22Rv1 (cell line): ENCODE measurements around the gene AP5M1.

ENCODE experiments used
- ZFX ChIP-seq: fragments of 450-650 bp; IDR thresholded peaks from 2 replicates; pipeline ENCODE4 v1.6.1; 2017; ENCODE audit warnings: antibody characterized with exemption, borderline replicate concordance
- TF ChIP-seq, protein P1 (sequence below): fragments of 450-650 bp; IDR thresholded peaks from 2 replicates; pipeline ENCODE4 v1.5.1; 2017; ENCODE audit warnings: mild to moderate bottlenecking

DNA sequence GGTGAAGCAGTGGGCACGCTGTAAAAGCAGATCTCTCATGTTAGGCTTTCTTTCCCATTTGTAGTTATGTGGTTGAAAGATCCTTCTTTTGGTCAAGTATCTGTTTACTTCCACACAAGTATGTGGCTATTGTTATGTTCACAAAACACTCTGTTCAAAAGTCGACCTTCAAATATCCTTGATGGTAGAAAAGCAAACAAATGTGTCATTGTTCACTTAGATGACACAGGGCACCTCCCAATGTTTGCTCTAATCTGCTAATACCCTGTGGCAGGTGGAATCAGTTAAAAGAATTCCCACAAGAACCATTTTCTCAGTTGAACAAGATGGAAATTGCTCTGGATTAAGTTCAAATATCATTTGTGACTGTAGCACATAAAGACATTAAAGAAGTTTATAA, 78.0 kb downstream of the AP5M1 start:
- TF ChIP-seq, protein P1, sequence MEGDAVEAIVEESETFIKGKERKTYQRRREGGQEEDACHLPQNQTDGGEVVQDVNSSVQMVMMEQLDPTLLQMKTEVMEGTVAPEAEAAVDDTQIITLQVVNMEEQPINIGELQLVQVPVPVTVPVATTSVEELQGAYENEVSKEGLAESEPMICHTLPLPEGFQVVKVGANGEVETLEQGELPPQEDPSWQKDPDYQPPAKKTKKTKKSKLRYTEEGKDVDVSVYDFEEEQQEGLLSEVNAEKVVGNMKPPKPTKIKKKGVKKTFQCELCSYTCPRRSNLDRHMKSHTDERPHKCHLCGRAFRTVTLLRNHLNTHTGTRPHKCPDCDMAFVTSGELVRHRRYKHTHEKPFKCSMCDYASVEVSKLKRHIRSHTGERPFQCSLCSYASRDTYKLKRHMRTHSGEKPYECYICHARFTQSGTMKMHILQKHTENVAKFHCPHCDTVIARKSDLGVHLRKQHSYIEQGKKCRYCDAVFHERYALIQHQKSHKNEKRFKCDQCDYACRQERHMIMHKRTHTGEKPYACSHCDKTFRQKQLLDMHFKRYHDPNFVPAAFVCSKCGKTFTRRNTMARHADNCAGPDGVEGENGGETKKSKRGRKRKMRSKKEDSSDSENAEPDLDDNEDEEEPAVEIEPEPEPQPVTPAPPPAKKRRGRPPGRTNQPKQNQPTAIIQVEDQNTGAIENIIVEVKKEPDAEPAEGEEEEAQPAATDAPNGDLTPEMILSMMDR, result no peak
- TF ChIP-seq ZFX, result no peak
